Posterior vena cava (tissue), 2 donors: Measurements from ENCODE around the gene DPYSL4. TPM values are rescaled to one million over a fixed set of nuclear protein-coding genes. Genes with fewer than 3 reads are reported as not detected.
"Not testable (repeated sequence)": the region's sequence is repeated elsewhere in the genome, so short reads cannot be mapped to it uniquely, and the experiment has no call there.

Experiments used
- DNase-seq: peaks from one replicate; pipeline ENCODE4 v3.0.0-alpha.2; 2020; ENCODE audit warnings: low spot score
- intact Hi-C, 2 donors: fragments of 100-400 bp; cut with DNase I; formaldehyde crosslinking; loops; one replicate each; pipeline versions ENCODE4 v1.14.1 to v1.14.2; 2022 to 2023
- total RNA-seq, 2 donors: library from RNA; stranded (reverse); fragmentation: NEBNext Ultra II Directional; extraction: Animal tissue kit (Norgen Biotek cat#: 25700); gene quantifications; one replicate each; pipeline ENCODE4 v1.2.1, GENCODE V29; 2021
- donor health status: DM: yes; HTN: yes; CAD: no.
- donor health status: DM: yes; HTN: yes; CAD: no.

Gene DPYSL4
- total RNA-seq, 2 donors from 2014 or later, result 1.4 to 2.1 TPM

DNA sequence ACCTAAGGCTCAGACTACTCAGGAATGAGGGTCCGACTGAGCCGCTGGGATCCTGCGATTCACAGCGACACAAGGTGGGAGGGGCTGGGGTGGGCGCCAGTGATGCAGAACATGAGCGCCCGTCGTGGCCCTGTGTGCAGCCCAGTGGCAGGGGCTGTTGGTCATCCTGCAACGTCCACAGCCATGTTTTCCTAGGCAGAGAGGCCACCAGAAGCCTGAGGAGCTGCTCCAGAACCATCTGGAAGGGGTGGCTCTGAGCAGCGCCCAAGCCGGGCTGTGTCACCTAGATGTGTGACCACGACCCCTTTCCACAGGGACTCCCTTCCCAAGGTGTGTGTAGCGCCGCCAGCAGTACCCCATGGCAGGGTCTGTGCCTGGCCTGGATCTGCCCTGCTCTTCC is 24.5 kb downstream of the DPYSL4 start:
- DNase-seq, result no peak
- intact Hi-C loops, result no loop called here

GRCh38 chr10:132212816-132213215 is 26.1 kb downstream of the DPYSL4 start:
- DNase-seq, result no peak
- intact Hi-C loops, result no loop called here

GRCh38 chr10:132213917-132214316 is 27.2 kb downstream of the DPYSL4 start:
- intact Hi-C loops, result no loop called here
- DNase-seq, result no peak

DNA sequence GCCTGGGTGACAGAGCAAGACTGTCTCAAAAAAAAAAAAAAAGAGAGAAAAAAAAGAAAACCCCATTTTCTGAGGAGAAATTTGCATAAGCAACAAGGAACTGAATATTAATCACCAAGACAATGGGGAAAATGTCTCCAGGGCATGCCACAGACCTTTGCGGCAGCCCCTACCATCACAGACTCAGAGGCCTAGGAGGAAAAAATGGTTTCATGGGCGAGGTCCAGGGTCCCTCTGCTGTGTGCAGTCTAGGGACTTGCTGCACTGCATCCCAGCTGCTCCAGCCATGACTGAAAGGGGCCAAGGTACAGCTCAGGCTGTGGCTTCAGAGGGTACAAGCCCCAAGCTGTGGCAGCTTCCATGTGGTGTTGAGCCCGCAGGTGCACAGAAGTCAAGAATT is 29.7 kb downstream of the DPYSL4 start:
- intact Hi-C loops, DNase-seq: not testable (repeated sequence)

DNA sequence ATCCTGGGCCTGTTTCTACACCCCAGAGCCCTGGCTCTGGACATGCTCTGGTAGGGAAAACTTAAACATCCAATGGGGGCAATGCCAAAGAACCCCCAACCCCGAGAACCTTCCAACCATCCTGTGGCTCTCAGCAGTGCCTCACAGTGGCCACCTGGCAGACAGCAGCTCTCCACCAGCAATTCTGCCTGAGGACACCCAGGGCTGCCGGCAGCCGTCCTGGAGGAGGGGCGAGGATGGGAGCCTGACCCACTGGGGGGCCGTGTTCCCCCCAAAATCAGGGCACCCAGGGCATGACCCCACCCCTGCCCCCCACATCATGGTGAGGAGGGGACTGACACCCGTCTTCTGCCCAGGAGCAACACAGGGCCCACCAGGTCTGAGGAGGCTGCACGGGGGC is 32.7 kb downstream of the DPYSL4 start:
- DNase-seq, result no peak
- intact Hi-C loops, result no loop called here

- intact Hi-C loops, result loop anchor here in 1 of 2 donors (5.0 kb wide), 2 partner anchors 132 to 232 kb away; no protein-coding TSS in a partner anchor
- no peak for DNase-seq
These were observed 33.3 kb downstream of the DPYSL4 start for GRCh38 chr10:132220061-132220460.

DNA sequence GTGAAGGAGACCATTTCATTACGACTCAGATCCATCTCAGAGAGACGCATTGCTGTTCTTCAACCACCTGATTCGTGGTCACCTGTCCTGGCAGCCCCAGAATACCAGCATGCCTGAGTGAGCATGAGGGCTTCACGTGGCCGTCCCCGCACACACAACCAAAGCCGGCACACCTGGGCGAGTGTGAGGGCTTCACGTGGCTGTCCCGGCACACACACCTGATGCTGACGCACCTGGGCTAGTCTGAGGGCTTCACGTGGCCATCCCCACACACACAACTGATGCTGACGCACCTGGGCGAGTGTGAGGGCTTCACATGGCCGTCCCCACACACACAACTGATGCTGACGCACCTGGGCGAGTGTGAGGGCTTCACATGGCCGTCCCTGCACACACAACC is 34.2 kb downstream of the DPYSL4 start:
- not testable (repeated sequence) for DNase-seq
- intact Hi-C loops, result loop anchor here in 1 of 2 donors (5.0 kb wide), 2 partner anchors 131 to 231 kb away; no protein-coding TSS in a partner anchor

DNA sequence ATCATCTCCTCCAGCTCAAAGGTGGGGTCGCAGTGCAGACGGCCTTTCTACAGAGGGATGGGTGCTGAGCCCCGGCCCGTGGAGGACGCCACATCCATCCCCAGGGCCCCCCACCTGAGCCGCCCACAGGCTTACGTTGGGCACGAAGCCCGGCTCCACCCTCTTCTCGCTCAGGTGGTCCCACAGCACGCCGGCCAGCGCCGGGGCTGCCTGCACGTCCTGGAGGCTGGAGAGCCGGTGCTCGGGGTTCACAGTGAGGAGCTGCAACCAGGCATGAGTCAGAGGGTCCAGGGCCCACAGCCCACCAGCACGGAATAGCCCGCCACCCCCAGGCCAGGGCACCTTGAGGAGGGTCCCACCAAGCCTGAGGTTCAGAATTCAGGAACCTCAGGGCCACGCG is 36.0 kb downstream of the DPYSL4 start:
- intact Hi-C loops, result loop anchor here (2.0 to 5.0 kb wide), 3 partner anchors 130 to 230 kb away; no protein-coding TSS in a partner anchor

GRCh38 chr10:132223156-132223590 is 36.4 kb downstream of the DPYSL4 start:
- intact Hi-C loops, result loop anchor here (2.0 to 5.0 kb wide), 3 partner anchors 129 to 229 kb away; no protein-coding TSS in a partner anchor

More for the DNA sequence above, 36.0 kb downstream of the DPYSL4 start:
- no peak for DNase-seq

DNA sequence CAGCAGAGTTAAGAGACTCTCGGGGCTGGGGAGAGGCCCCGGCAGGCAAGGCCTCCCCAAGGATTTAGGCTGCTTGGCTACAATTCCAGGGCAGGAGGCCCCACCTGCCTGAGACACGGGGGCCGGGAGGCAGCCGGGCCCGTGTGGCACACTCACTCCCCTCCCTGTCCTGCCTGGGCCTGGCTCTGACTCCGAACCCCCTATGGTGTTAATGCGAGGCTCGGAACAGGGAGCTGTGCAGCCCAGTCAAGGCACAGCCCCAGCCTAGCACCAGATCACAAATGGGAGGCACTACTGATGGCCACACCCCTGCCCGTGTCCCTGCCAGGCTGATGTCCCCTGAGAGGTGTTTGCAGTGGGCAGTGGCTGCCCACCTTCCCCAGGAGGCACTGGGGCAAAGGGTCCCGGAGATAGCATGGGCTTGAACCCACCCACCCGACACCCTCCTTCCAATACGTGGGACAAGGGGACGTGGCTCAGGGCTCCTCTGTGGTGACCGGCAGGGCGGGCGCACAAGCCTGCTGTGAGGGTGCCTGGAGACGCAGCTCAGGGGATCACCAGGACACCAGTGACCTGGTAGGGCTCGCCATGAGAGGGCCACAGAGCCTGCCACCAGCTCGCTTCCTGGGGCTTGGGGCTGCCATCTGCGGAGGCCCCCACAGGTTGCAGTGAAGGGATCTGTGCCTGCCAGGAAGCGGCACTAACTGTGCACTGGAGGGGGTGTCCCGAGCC is 37.0 kb downstream of the DPYSL4 start:
- intact Hi-C loops, result loop anchor here (2.0 to 5.0 kb wide), 3 partner anchors 129 to 229 kb away; no protein-coding TSS in a partner anchor
- no peak for DNase-seq

More at GRCh38 chr10:132223156-132223590, 36.4 kb downstream of the DPYSL4 start:
- DNase-seq, result peak; percentile 94

DNA sequence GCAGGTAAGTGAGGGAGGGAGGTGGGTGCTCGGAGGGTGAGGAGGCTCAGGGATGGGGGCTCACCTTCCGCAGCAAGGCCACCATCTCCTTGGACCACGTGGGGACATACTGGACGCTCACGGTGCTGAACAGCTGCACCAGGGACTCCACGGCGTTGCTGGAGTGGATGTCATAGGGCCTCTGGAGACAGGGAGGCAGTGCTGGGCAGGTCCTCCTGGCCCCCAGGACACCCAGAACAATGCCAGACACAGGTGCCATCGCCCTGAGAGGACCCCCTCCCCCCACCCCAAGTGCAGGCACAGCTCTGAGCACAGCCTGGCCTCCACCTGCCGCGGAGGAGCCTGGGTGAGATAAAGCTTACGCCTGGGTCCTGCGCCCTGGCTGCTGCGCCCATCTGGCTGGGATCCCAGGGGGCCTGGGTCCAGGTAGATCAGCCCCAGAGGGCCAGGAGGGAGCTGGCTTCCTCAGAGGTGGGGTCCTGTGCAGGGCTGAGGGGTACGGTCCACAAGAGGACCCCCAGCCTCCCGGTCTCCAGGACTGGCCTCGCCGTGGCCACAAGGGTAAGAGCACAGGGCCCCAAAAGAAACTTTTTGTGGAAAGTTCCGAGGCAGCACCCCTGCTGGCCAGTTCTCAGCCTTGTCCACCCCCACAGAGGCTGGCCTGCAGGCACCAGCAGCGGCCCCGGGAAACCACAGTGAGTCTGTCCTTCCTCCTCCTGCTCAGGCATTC is 37.8 kb downstream of the DPYSL4 start:
- intact Hi-C loops, result loop anchor here (5.0 kb wide), 2 partner anchors 128 to 228 kb away; no protein-coding TSS in a partner anchor

DNA sequence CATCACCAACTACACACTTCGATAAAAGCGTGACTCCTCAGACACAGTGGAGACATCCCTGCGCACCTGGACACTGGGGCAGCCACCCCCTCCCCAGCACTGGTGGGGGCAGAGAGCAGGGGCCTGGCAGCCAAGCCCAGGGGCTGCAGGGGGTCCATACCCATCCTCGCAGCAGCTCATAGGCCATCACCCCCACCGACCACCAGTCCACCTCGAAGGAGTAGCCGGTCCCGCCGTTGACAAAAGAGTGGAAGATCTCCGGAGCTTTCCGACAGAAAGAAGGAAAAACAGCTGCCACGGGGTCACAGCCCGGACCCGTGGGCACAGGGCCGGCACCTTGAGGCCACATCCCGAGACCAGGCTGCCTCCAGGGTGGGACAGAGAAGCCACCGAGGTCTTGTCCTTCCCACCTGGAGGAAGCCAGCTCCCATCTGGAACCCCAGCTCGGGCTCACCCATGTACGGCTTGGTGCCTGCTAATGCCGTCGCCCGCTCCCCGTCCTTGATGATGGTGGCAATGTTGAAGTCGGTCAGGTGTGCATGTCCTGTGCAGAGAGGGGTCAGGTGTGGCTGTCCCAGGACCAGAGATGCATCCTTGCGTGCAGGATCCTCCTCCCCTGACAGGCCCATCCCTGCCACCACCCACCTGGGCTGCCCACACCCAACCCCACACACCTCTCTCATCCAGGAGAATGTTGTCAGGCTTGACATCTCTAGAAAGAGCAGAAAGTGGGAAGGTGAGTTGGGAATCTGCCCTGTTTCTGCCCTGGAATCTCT is 38.5 kb downstream of the DPYSL4 start:
- intact Hi-C loops, result loop anchor here in 1 of 2 donors (5.0 kb wide), 1 partner anchor 227 kb away; no protein-coding TSS in a partner anchor

More for the DNA sequence above, 37.8 kb downstream of the DPYSL4 start:
- DNase-seq, result no peak

DNA sequence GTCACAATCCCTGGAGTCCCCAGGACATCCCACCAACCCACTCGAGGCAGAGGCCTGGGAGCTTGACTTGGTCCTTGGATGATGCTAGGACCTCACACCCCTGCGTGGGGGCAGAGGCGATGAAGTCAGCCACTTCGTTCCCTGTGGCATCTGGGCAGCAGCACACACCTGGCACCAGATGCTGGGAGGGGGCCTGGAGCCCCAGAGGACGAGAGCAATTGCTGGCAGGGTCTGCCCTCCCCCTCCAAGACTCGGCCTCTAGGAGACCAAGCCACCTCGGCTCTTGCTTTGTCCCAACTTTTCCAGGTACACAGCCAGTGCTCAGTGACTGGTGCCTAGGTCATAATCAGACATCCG is 39.1 kb downstream of the DPYSL4 start:
- intact Hi-C loops, result loop anchor here in 1 of 2 donors (5.0 kb wide), 1 partner anchor 226 kb away; no protein-coding TSS in a partner anchor

More for the DNA sequence above, 38.5 kb downstream of the DPYSL4 start:
- DNase-seq, result no peak

DNA sequence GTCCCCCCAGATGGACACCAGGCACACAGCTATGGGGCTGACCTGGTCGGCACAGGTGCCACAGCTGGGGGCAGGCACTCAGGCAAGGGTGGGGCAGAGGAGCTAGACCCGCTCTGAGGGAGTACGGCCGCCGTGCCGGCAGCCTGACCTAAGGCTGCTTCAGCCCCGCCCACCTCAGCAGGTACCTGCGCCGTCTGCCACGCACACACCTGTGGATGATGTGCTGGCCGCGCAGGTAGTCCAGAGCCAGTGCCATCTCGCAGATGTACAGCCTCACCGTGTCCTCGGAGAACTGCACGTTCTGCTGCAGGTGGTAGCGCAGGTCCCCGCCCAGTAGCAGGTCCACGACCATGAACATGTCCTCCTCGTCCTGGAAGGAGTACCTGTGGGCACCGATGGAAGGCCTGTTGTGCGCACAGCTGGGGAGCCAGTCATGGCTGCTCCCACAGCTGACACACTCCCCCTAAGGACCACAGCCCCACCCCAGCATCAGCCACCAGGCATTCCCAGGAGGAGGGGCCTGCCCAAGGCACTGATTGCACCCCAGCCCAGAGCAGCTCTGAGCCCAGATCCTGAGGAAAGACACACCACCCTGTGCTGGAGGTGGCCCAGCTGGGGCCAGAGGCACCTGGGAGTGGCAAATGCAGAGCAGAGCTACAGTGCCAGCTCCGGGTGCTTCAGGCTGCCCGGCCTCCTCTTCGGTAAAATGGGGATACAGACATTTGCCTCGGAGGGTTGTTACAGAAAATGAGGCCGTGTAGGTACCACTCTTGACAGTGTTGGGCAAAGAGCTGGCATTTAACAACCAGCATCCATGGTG is 40.0 kb downstream of the DPYSL4 start:
- intact Hi-C loops, result loop anchor here in 1 of 2 donors (5.0 kb wide), 1 partner anchor 226 kb away; no protein-coding TSS in a partner anchor
- DNase-seq, result no peak

More for the DNA sequence above, 39.1 kb downstream of the DPYSL4 start:
- DNase-seq, result no peak

DNA sequence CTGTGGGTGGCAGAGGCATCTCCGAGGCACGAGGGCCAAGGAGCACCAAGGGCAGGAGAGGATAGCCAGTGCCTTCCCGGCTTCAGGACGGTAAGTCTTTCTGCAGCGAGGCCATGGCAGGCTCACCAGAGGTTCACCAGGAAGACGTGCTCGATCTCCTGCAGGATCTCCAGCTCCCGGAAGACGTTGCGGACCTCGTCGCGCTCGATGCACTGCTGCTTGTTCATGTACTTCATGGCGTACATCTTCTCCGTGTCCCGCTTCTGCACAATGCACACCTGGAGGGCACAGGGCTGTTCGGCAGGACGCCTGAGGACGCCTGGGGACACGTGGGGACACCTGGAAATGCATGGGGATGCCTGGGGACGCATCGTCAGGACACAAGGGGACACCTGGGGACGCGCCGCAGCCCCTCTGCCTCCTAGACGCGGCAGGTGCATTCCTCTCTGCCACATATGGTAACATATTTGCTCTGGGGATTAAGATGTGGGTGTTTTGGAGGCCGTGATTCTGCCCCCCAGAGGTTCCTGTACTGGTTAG is 41.2 kb downstream of the DPYSL4 start:
- intact Hi-C loops, result loop anchor here in 1 of 2 donors (5.0 kb wide), 1 partner anchor 224 kb away; no protein-coding TSS in a partner anchor
- no peak for DNase-seq

GRCh38 chr10:132228616-132229015 is 41.9 kb downstream of the DPYSL4 start:
- intact Hi-C loops, result loop anchor here in 1 of 2 donors (5.0 kb wide), 1 partner anchor 224 kb away; no protein-coding TSS in a partner anchor
- no peak for DNase-seq

- DNase-seq, result no peak
- intact Hi-C loops, result loop anchor here in 1 of 2 donors (5.0 kb wide), 1 partner anchor 223 kb away; no protein-coding TSS in a partner anchor
These were observed 42.3 kb downstream of the DPYSL4 start for GRCh38 chr10:132229096-132229495.
